Nephron (organoid): ENCODE results near the gene MTSS2.

Source experiments
- H3K27ac Mint-ChIP-seq, 3 experiments: 2 replicates each; pipeline ENCODE4 v1.8.0; 2020; ENCODE audit warnings: mixed read lengths in 3 of 3, mild to moderate bottlenecking in 2 of 3, moderate library complexity in 1 of 3
- H3K27me3 Mint-ChIP-seq: 2 replicates; pipeline ENCODE4 v1.8.0; 2021; ENCODE audit warnings: low read depth, mild to moderate bottlenecking, moderate library complexity, mixed read lengths
- H3K36me3 Mint-ChIP-seq: 2 replicates; pipeline ENCODE4 v1.8.0; 2020; ENCODE audit warnings: low read depth, mixed read lengths
- H3K4me1 Mint-ChIP-seq: 2 replicates; pipeline ENCODE4 v1.8.0; 2020; ENCODE audit warnings: mixed read lengths
- H3K4me3 Mint-ChIP-seq, 3 experiments: 2 replicates each; pipeline ENCODE4 v1.8.0; 2020; ENCODE audit warnings: mild to moderate bottlenecking in 3 of 3, mixed read lengths in 3 of 3, moderate library complexity in 2 of 3
- H3K9me3 Mint-ChIP-seq: 2 replicates; pipeline ENCODE4 v1.8.0; 2020; ENCODE audit warnings: mixed read lengths
- TF ChIP-seq, protein P1 (sequence below), 3 experiments: fragments of 200-600 bp; sonication (generic); IDR thresholded peaks; one replicate each; pipeline ENCODE4 v1.5.0; 2021; ENCODE audit warnings: antibody characterized with exemption in 3 of 3; ENCODE audit not compliant: unreplicated experiment in 3 of 3

The MTSS2 gene

DNA sequence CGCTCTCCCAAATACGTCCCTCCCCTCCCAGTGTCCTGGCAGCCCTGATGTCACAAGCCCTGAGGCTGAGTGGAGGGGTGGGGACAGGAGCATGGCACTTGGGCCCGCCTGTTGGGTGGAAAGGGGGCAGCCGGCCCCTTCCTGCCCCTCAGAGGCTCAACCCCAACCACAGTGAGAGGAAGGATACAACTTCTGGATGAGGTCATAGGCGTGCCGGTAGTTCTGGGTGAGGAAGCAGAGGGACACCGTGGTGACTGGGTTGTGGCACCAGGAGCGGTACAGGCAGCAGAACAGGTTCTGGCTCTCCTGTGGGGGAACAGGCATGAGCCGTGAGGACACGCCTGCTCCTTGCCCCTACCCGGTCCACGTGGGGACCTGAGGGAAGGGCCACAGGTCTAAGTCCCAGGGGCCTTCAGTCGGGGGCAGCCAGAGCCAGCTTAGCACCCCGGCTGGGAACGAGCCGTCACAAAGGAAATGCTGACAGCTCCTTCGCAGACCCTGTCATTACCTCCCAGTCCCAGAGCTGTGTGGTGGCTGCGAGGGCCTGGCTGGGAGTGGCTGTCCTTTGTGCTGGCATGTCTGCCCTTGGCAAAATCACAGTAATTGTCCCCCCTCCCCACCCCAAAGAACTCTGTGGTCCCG, 11.2 kb upstream of the MTSS2 start:
- Mint-ChIP-seq H3K9me3 (no peaks in the 10 kb centered on the region), H3K27ac (peak overlapping the region; percentile 56 to 89 (median 82)), H3K4me3 (peak overlapping the region in 2 of 3 experiments; percentile 40 to 73), H3K36me3 (peaks cover 4% of the 10 kb centered on the region), H3K4me1 (peaks cover 64% of the 10 kb centered on the region), H3K27me3 (peaks cover 7% of the 10 kb centered on the region)
- TF ChIP-seq, protein P1, sequence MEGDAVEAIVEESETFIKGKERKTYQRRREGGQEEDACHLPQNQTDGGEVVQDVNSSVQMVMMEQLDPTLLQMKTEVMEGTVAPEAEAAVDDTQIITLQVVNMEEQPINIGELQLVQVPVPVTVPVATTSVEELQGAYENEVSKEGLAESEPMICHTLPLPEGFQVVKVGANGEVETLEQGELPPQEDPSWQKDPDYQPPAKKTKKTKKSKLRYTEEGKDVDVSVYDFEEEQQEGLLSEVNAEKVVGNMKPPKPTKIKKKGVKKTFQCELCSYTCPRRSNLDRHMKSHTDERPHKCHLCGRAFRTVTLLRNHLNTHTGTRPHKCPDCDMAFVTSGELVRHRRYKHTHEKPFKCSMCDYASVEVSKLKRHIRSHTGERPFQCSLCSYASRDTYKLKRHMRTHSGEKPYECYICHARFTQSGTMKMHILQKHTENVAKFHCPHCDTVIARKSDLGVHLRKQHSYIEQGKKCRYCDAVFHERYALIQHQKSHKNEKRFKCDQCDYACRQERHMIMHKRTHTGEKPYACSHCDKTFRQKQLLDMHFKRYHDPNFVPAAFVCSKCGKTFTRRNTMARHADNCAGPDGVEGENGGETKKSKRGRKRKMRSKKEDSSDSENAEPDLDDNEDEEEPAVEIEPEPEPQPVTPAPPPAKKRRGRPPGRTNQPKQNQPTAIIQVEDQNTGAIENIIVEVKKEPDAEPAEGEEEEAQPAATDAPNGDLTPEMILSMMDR (IDR thresholded peaks at IDR 0.05; ENCODE audit: unreplicated experiment in 3 of 3): no peak

DNA sequence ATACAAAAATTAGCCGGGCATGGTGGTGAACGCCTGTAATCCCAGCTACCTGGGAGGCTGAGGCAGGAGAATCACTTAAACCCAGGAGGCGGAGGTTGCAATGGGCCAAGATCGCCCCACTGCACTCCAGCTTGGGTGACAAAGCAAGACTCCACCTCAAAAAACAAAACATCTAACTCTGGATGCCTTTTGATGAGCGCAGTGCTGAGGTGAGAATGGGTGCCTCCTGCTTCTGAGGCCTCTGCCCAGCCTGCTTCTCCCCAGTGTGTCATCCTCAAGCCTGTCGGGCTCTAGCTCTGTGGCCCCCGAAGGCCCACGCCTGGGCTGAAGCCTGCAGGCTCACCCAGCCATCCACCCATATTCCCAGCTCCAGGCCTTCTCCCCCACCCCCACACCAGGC, 10.5 kb upstream of the MTSS2 start:
- H3K27ac Mint-ChIP-seq: peak overlapping the region in 2 of 3 experiments; percentile 82 to 83
- H3K9me3 Mint-ChIP-seq: no peaks in the 10 kb centered on the region
- H3K4me3 Mint-ChIP-seq: peak overlapping the region in 1 of 3 experiments; percentile 11

DNA sequence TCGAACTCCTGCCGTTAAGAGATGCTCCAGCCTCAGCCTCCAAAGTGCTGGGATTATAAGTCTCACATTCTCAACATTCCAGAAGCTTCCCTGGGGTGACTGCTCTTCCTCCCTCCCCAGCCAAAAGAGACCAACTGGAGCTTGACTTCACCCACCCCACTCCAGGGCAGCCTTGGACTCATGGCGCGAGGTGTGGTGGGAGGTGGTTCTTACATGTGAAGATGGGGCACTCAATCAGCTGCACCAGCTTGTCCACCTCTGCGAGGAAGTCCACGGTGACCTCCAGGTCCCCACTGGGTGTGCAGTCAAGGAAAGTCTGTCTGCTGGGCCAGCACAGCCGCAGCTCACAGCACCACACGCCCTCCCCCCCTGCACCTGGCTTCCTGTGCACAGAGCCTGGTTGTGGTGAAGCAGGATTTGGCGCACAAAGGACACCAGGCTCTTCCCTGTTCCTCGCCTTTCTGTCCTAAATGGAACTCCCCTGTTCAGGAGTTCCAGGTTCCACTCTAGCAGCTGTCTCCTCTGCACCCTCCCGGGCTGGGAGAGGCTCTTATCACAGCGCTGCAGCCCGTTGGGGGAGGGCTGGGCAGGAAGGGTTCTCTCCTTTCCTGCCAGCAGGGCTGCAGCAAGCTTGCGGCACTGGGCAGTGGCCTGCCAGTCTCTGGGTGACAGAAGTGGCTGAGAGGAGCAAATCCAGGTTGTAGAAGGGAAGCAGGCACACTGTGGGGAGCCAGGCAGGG, 9.6 kb upstream of the MTSS2 start:
- peaks cover 3% of the 10 kb centered on the region for H3K27me3 Mint-ChIP-seq
- peak overlapping the region; percentile 60 to 83 (median 82) for H3K27ac Mint-ChIP-seq
- TF ChIP-seq, protein P1 (IDR thresholded peaks at IDR 0.05; ENCODE audit: unreplicated experiment in 3 of 3): no peak
- peaks cover 4% of the 10 kb centered on the region for H3K36me3 Mint-ChIP-seq
- peaks cover 63% of the 10 kb centered on the region for H3K4me1 Mint-ChIP-seq
- no peaks in the 10 kb centered on the region for H3K9me3 Mint-ChIP-seq
- peak overlapping the region in 1 of 3 experiments; percentile 65 for H3K4me3 Mint-ChIP-seq

More for the DNA sequence above, 10.5 kb upstream of the MTSS2 start:
- H3K27me3 Mint-ChIP-seq: peaks cover 7% of the 10 kb centered on the region
- peaks cover 4% of the 10 kb centered on the region for H3K36me3 Mint-ChIP-seq
- TF ChIP-seq, protein P1 (IDR thresholded peaks at IDR 0.05; ENCODE audit: unreplicated experiment in 3 of 3): no peak
- peaks cover 63% of the 10 kb centered on the region for H3K4me1 Mint-ChIP-seq

DNA sequence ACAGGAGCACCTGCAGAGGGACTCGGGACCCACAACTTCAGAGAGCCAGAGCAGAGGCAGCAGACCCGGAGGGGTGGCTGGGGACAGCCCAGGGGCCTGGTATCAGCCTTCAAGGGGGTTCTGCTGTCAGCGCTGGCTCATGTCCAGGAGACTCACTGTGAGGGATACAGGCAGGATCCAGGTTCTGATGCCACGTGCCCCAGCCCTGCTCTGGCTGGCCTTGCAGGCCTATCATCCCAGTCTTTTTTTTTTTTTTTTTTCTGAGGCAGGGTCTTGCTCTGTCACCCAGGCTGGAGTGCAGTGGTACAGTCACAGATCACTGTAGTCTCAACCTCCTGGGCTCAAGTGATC, 9.0 kb upstream of the MTSS2 start:
- Mint-ChIP-seq H3K27ac (peak overlapping the region in 2 of 3 experiments; percentile 82 to 83), H3K4me1 (peaks cover 62% of the 10 kb centered on the region), H3K4me3 (no peak overlapping the region), H3K36me3 (peaks cover 4% of the 10 kb centered on the region), H3K9me3 (no peaks in the 10 kb centered on the region), H3K27me3 (peaks cover 3% of the 10 kb centered on the region)
- TF ChIP-seq, protein P1 (IDR thresholded peaks at IDR 0.05; ENCODE audit: unreplicated experiment in 3 of 3): no peak

DNA sequence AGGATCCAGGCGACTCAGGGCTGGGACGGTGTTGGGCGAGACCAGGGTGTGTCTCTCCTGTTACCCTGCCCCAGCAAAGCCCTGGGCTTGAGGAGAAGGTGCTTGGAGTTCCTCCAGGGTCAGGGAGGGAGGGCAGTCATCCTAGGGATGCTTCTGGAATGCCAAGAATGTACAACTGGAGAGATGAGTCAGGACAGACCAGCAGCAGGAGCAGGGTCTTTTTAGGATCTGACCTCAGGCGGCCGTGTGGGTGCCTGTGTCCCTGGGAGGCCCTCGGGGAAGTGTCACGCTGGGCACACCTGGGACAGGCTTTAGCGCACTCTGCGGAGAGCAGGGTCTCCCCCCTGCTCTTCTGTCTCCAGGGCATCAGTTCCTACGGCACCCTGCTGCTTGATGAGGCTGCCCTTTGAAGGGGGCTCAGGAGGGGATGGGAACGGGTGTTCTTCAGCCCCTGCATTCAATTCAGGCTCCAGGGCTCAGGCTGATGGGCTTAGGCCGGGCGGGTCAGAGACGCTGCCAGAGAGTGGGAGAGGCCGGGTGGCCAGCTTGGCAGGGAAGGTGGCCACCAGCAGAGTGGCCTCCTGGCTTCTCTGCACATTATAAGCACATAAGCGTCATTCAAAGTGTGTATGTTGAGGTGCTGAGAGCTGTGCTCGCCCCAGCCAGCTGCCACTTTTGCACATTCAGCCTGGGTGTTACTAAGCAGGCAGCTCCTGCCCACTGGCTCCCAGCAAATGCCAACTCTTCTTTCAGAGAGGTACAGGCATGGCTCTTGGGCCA, 8.4 kb upstream of the MTSS2 start:
- Mint-ChIP-seq H3K4me3 (no peak overlapping the region), H3K27ac (peak overlapping the region in 1 of 3 experiments; percentile 82), H3K36me3 (peaks cover 4% of the 10 kb centered on the region), H3K27me3 (peaks cover 3% of the 10 kb centered on the region), H3K9me3 (no peaks in the 10 kb centered on the region), H3K4me1 (peaks cover 63% of the 10 kb centered on the region)
- TF ChIP-seq, protein P1 (IDR thresholded peaks at IDR 0.05; ENCODE audit: unreplicated experiment in 3 of 3): no peak
